ENCODE data around the gene TLR4.

The TLR4 gene

DNA sequence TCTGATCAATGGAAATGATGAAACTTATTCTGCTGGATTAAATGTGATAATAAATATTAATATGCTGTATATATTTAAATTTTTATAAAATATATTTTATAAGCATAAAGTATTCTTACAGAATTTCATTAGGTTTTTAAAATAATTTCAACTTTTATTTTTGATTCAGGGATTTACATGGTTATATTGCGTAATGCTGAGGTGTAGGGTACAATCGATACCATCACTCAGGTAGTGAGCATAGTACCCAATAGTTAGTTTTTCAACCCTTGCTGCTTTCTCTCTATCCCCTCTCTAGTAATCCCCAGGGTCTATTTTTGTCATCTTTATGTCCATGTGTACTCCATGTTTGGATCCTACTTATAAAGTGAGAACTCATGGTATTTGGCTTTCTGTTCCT lies 5.7 kb downstream of the TLR4 start:
- H3K4me3 ChIP-seq (ENCODE audit: low read depth, low read length): no peak overlapping the region
- TF ChIP-seq CTCF (IDR thresholded peaks at IDR 0.05; ENCODE audit: low read depth, low read length): no peak

DNA sequence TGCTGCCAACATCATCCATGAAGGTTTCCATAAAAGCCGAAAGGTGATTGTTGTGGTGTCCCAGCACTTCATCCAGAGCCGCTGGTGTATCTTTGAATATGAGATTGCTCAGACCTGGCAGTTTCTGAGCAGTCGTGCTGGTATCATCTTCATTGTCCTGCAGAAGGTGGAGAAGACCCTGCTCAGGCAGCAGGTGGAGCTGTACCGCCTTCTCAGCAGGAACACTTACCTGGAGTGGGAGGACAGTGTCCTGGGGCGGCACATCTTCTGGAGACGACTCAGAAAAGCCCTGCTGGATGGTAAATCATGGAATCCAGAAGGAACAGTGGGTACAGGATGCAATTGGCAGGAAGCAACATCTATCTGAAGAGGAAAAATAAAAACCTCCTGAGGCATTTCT lies 10.1 kb downstream of the TLR4 start:
- no peak for TF ChIP-seq CTCF (IDR thresholded peaks at IDR 0.05; ENCODE audit: low read depth, low read length)

GRCh38 chr9:117715411-117715989 lies 11.3 kb downstream of the TLR4 start:
- H3K4me3 ChIP-seq (ENCODE audit: low read depth, low read length): no peak overlapping the region
- no peak for TF ChIP-seq CTCF (IDR thresholded peaks at IDR 0.05; ENCODE audit: low read depth, low read length)

More for the DNA sequence above, 10.1 kb downstream of the TLR4 start:
- H3K4me3 ChIP-seq (ENCODE audit: low read depth, low read length): no peak overlapping the region

- TF ChIP-seq CTCF (IDR thresholded peaks at IDR 0.05; ENCODE audit: low read depth, low read length): no peak
- H3K4me3 ChIP-seq (ENCODE audit: low read depth, low read length): no peak overlapping the region
Observed at GRCh38 chr9:117718085-117718484, 13.9 kb downstream of the TLR4 start.

DNA sequence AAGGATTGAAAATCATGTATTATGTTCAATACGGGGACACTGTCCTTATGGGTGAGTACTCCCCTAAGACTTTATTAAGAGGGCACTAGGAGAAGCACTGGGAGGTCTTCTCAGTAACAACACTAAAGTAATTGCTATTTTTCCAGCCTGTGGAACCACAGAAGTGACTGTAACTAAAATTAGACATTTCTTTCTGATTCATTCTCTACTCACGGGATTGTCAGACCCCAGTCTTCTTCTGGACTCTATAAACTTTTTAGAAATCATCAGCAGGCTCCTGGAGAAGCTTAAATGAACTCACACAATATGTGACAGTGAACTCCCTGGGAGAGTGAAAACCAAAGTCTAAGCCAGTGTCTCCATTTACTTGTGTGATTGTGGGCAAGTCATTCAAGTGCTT lies 14.5 kb downstream of the TLR4 start:
- no peak overlapping the region for H3K4me3 ChIP-seq (ENCODE audit: low read depth, low read length)
- TF ChIP-seq CTCF (IDR thresholded peaks at IDR 0.05; ENCODE audit: low read depth, low read length): no peak

GRCh38 chr9:117719161-117719920 lies 15.1 kb downstream of the TLR4 start:
- TF ChIP-seq CTCF (IDR thresholded peaks at IDR 0.05; ENCODE audit: low read depth, low read length): no peak

GRCh38 chr9:117720066-117720465 lies 15.9 kb downstream of the TLR4 start:
- no peak for TF ChIP-seq CTCF (IDR thresholded peaks at IDR 0.05; ENCODE audit: low read depth, low read length)
- H3K4me3 ChIP-seq (ENCODE audit: low read depth, low read length): no peak overlapping the region

More at GRCh38 chr9:117719161-117719920, 15.1 kb downstream of the TLR4 start:
- H3K4me3 ChIP-seq (ENCODE audit: low read depth, low read length): no peak overlapping the region

Measured in WI38 (cell line).